HG02938 (cell line): Measurements from ENCODE around the gene FTSJ1.
"Not testable (repeated sequence)": the region's sequence is repeated elsewhere in the genome, so short reads cannot be mapped to it uniquely, and the experiment has no call there.

Experiments
- ATAC-seq: cut with Tn5 transposase; IDR thresholded peaks from one replicate; pipeline ENCODE4 v1.9.1; 2021; ENCODE audit warnings: mild to moderate bottlenecking, moderate library complexity; ENCODE audit not compliant: unreplicated experiment

The FTSJ1 gene

GRCh38 chrX:48520976-48521352 lies 45.0 kb downstream of the FTSJ1 start:
- no peak for ATAC-seq

GRCh38 chrX:48521353-48522243 lies 45.6 kb downstream of the FTSJ1 start, which contains the start of gene EBP:
EBP (plus strand) TSS chrX:48521808; CDS start chrX:48523772, 1,964 bp downstream.
- peak; percentile 97 for ATAC-seq

- ATAC-seq = no peak
Measured at GRCh38 chrX:48522291-48522690, 46.3 kb downstream of the FTSJ1 start.

DNA sequence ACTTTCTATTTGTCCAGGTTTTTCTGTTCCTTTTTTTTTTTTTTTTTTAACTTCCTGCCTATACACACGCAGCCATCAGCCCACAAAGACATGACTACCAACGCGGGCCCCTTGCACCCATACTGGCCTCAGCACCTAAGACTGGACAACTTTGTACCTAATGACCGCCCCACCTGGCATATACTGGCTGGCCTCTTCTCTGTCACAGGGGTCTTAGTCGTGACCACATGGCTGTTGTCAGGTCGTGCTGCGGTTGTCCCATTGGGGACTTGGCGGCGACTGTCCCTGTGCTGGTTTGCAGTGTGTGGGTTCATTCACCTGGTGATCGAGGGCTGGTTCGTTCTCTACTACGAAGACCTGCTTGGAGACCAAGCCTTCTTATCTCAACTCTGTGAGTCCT lies 47.7 kb downstream of the FTSJ1 start:
- ATAC-seq = no peak

GRCh38 chrX:48525853-48526252 lies 49.9 kb downstream of the FTSJ1 start:
- not testable (repeated sequence) for ATAC-seq

- no peak for ATAC-seq
Measured at GRCh38 chrX:48530736-48531135, 54.7 kb downstream of the FTSJ1 start.

- ATAC-seq = no peak
Measured at GRCh38 chrX:48531358-48531959, 55.5 kb downstream of the FTSJ1 start.

DNA sequence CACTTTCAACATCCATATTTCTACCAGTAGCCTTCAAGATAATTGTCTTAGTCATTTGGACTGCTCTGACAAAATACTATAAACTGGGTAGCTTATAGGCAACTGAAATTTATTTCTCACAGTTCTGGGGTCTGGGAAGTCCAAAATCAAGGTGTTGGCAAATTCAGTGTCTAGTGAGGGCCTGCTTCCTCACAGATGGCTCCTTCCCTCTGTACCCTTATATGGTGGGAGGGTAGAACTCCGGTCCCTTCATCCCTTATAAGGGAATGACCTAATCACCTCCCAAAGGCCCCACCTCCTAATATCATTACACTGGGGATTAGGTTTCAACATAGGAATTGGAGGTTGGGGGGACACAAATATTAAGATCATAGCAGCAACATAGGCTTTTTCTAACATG lies 56.2 kb downstream of the FTSJ1 start:
- no peak for ATAC-seq

- no peak for ATAC-seq
Measured at GRCh38 chrX:48533165-48533564, 57.2 kb downstream of the FTSJ1 start.
